ENCODE data around the gene HINT1. TPM values are rescaled to one million over a fixed set of nuclear protein-coding genes. Genes with fewer than 3 reads are reported as not detected.

HINT1 gene
- total and polyA plus RNA-seq, 9 of the 15 experiments (the other 6 are each of a cell fraction or from before 2014, with no cell fraction given) = 296 to 1,027 (median 500) TPM

GRCh38 chr5:131170540-131171275 is 5.7 kb upstream of the HINT1 start, which contains the start of gene LYRM7 (continued):
- TF ChIP-seq ZNF12 (CRISPR knock-in tag; IDR thresholded peaks at IDR 0.05) = no peak
- TF ChIP-seq SETDB1 (IDR thresholded peaks at IDR 0.05; ENCODE audit: low read length) = no peak
- TF ChIP-seq ZNF408 (CRISPR knock-in tag; IDR thresholded peaks at IDR 0.05; ENCODE audit: low read depth) = no peak
- TF ChIP-seq KLF6 (CRISPR knock-in tag; IDR thresholded peaks at IDR 0.05; ENCODE audit: borderline replicate concordance) = 0 out of 2 replicates have a peak, but pooled peaks have one; percentile 24
- TF ChIP-seq ARID3B (CRISPR knock-in tag; IDR thresholded peaks at IDR 0.05; ENCODE audit: borderline replicate concordance) = no peak
- TF ChIP-seq TAF7 (tag; IDR thresholded peaks at IDR 0.05) = no peak; the same call in 1 of the 2 replicates
- TF ChIP-seq GTF2A2 (tag; IDR thresholded peaks at IDR 0.05) = no peak
- TF ChIP-seq ILK (tag; IDR thresholded peaks at IDR 0.05; ENCODE audit: borderline replicate concordance, low read depth) = no peak
- TF ChIP-seq, protein P1, sequence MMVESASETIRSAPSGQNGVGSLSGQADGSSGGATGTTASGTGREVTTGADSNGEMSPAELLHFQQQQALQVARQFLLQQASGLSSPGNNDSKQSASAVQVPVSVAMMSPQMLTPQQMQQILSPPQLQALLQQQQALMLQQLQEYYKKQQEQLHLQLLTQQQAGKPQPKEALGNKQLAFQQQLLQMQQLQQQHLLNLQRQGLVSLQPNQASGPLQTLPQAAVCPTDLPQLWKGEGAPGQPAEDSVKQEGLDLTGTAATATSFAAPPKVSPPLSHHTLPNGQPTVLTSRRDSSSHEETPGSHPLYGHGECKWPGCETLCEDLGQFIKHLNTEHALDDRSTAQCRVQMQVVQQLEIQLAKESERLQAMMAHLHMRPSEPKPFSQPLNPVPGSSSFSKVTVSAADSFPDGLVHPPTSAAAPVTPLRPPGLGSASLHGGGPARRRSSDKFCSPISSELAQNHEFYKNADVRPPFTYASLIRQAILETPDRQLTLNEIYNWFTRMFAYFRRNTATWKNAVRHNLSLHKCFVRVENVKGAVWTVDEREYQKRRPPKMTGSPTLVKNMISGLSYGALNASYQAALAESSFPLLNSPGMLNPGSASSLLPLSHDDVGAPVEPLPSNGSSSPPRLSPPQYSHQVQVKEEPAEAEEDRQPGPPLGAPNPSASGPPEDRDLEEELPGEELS (CRISPR knock-in tag; IDR thresholded peaks at IDR 0.05; ENCODE audit: borderline replicate concordance) = no peak
- TF ChIP-seq FOS (IDR thresholded peaks at IDR 0.05; ENCODE audit: extremely low read depth, insufficient read length) = no peak
- TF ChIP-seq FIP1L1 (IDR thresholded peaks at IDR 0.05; ENCODE audit: low read depth, low read length, poor library complexity, severe bottlenecking) = no peak
- no peak for TF ChIP-seq NCOA2 (IDR thresholded peaks at IDR 0.05; ENCODE audit: partially characterized antibody in 2 of 2)
- TF ChIP-seq SUPT5H (IDR thresholded peaks at IDR 0.05) = peak; percentile 79
- no peak for TF ChIP-seq E2F3 (CRISPR knock-in tag; IDR thresholded peaks at IDR 0.05)
- TF ChIP-seq ZC3H8 (IDR thresholded peaks at IDR 0.05) = no peak
- TF ChIP-seq ELF1 (tag; IDR thresholded peaks at IDR 0.05) = no peak
- no peak for TF ChIP-seq TARDBP (IDR thresholded peaks at IDR 0.05)
- peak; percentile 98 for TF ChIP-seq CREM (IDR thresholded peaks at IDR 0.05; ENCODE audit: low read depth)
- TF ChIP-seq TBL1XR1 (IDR thresholded peaks at IDR 0.05; ENCODE audit: low read length in 2 of 2) = peak in 1 of 2 experiments; percentile 61; a peak in 1 of 4 replicates
- TF ChIP-seq, protein P2, sequence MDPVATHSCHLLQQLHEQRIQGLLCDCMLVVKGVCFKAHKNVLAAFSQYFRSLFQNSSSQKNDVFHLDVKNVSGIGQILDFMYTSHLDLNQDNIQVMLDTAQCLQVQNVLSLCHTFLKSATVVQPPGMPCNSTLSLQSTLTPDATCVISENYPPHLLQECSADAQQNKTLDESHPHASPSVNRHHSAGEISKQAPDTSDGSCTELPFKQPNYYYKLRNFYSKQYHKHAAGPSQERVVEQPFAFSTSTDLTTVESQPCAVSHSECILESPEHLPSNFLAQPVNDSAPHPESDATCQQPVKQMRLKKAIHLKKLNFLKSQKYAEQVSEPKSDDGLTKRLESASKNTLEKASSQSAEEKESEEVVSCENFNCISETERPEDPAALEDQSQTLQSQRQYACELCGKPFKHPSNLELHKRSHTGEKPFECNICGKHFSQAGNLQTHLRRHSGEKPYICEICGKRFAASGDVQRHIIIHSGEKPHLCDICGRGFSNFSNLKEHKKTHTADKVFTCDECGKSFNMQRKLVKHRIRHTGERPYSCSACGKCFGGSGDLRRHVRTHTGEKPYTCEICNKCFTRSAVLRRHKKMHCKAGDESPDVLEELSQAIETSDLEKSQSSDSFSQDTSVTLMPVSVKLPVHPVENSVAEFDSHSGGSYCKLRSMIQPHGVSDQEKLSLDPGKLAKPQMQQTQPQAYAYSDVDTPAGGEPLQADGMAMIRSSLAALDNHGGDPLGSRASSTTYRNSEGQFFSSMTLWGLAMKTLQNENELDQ (CRISPR knock-in tag; IDR thresholded peaks at IDR 0.05; ENCODE audit: borderline replicate concordance) = no peak
- no peak for TF ChIP-seq PREB (CRISPR knock-in tag; IDR thresholded peaks at IDR 0.05)
- TF ChIP-seq CBX2 (IDR thresholded peaks at IDR 0.05; ENCODE audit: insufficient read depth, low read length, poor library complexity, severe bottlenecking) = no peak

All from K562 (cell line).